ENCODE measurements around the gene TBC1D17. TPM values are rescaled to one million over a fixed set of nuclear protein-coding genes. Genes with fewer than 3 reads are reported as not detected.

Gene TBC1D17
- total RNA-seq, 1 donor from 2014 or later: 29.1 TPM

DNA sequence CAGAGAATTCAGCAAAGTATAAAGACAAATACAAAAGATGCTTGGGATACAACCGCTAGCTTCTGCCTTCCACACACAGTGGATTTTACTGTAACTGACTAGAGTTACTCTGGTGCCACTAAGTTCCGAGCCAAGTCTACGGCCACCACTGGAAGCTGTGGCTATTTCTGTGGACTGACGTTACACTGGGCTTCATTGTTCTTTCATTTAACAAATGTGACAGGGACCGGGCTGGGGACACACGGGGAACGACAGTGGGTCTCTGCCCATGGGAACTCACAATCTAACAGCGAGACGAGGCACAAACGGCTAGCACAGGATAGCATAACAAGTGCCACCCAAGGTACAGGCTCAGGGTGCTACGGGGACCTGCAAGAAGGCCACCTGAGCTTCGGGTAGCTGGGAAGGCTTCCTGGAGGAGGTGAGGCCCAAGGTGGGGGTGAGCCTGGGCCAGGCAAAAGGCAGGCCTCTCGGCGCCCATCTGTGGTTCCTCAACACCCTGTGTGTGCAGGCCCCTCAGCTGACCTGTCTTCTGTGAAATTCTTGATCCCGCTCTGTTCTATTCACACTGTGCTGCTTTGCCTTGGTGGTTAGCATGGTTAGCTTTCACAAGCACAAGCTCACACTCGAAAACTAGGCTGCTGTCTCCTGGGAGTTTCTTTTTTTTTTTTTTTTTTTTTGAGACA is 29.5 kb downstream of the TBC1D17 start:
- no peak overlapping the region for H3K4me3 Mint-ChIP-seq (ENCODE audit: unreplicated experiment)
- H3K9me3 ChIP-seq (ENCODE audit: insufficient read depth, low read depth, low read length): no peaks in the 10 kb centered on the region
- no peak overlapping the region for H3K9ac ChIP-seq (ENCODE audit: low read length)
- no peak overlapping the region for H3K4me3 ChIP-seq (ENCODE audit: insufficient read depth, low read depth, low read length)
- H3K36me3 Mint-ChIP-seq (ENCODE audit: low read depth, unreplicated experiment): peaks cover 17% of the 10 kb centered on the region
- H3K4me1 ChIP-seq (ENCODE audit: insufficient read depth, low read length): no peaks in the 10 kb centered on the region
- H3K4me2 ChIP-seq (ENCODE audit: low read length): no peak overlapping the region
- peaks cover 48% of the 10 kb centered on the region for H4K20me1 ChIP-seq (ENCODE audit: insufficient read depth, low read length)
- H3K79me2 ChIP-seq (ENCODE audit: insufficient read depth, low read length): peaks cover 21% of the 10 kb centered on the region
- no peaks in the 10 kb centered on the region for H3K27me3 Mint-ChIP-seq (ENCODE audit: low read depth, unreplicated experiment)
- no peak overlapping the region for H2AFZ ChIP-seq (ENCODE audit: low read depth, low read length)
- H3K27ac Mint-ChIP-seq (ENCODE audit: unreplicated experiment): no peak overlapping the region
- H3K9me3 Mint-ChIP-seq (ENCODE audit: unreplicated experiment): no peaks in the 10 kb centered on the region
- no peak for TF ChIP-seq EZH2 (IDR thresholded peaks at IDR 0.05; ENCODE audit: insufficient read depth, low read length)
- TF ChIP-seq, protein P1, sequence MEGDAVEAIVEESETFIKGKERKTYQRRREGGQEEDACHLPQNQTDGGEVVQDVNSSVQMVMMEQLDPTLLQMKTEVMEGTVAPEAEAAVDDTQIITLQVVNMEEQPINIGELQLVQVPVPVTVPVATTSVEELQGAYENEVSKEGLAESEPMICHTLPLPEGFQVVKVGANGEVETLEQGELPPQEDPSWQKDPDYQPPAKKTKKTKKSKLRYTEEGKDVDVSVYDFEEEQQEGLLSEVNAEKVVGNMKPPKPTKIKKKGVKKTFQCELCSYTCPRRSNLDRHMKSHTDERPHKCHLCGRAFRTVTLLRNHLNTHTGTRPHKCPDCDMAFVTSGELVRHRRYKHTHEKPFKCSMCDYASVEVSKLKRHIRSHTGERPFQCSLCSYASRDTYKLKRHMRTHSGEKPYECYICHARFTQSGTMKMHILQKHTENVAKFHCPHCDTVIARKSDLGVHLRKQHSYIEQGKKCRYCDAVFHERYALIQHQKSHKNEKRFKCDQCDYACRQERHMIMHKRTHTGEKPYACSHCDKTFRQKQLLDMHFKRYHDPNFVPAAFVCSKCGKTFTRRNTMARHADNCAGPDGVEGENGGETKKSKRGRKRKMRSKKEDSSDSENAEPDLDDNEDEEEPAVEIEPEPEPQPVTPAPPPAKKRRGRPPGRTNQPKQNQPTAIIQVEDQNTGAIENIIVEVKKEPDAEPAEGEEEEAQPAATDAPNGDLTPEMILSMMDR (IDR thresholded peaks at IDR 0.05; ENCODE audit: insufficient read depth, low read depth, low read length): no peak
- no peak for FAIRE-seq
- DNase-seq (ENCODE audit: low read depth): no peak
- H3K36me3 ChIP-seq (ENCODE audit: insufficient read depth, low read length): peaks cover 8% of the 10 kb centered on the region
- H3K4me1 Mint-ChIP-seq (ENCODE audit: low read depth, unreplicated experiment): peaks cover 10% of the 10 kb centered on the region
- H3K27me3 ChIP-seq (ENCODE audit: insufficient read depth, low read length): no peaks in the 10 kb centered on the region
- H3K27ac ChIP-seq (ENCODE audit: low read depth, low read length): no peak overlapping the region

DNA sequence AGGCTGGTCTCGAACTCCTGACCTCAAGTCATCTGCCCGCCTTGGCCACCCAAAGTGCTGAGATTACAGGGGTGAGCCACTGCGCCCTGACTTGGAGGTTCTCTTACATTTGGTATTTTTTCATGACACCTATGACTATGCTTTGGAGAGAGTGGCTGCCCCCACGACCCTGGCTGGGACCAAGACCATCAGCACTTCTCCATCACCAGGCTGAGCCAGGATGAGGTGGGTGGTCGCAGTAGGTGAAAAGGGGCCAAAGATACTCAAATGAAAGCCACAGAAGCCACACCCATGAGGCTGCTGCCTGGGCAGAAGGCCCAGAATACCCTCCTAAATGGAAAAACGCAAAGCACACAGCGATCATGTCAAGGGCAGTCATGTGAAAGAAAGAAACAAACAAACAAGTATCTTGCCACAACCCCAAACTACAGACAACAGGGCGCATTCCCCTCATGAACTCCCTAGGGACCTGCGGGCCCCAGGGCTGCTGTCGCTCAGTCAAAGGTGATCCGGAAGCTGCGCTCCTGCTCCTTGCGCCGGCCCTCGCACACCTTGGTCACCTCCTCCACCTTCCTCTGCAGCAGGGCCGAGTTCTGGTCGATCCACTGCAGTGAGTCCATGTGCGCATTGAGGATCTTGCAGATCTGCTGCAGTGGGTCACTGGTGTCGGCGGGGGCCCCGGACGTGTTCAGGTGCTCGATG is 30.4 kb downstream of the TBC1D17 start:
- H3K36me3 ChIP-seq (ENCODE audit: insufficient read depth, low read length): peaks cover 8% of the 10 kb centered on the region
- H3K4me2 ChIP-seq (ENCODE audit: low read length): no peak overlapping the region
- H3K9me3 Mint-ChIP-seq (ENCODE audit: unreplicated experiment): no peaks in the 10 kb centered on the region
- H3K4me3 Mint-ChIP-seq (ENCODE audit: unreplicated experiment): no peak overlapping the region
- no peaks in the 10 kb centered on the region for H3K27me3 ChIP-seq (ENCODE audit: insufficient read depth, low read length)
- no peak overlapping the region for H3K27ac ChIP-seq (ENCODE audit: low read depth, low read length)
- DNase-seq (ENCODE audit: low read depth): no peak
- no peak overlapping the region for H2AFZ ChIP-seq (ENCODE audit: low read depth, low read length)
- H3K36me3 Mint-ChIP-seq (ENCODE audit: low read depth, unreplicated experiment): peaks cover 17% of the 10 kb centered on the region
- no peak overlapping the region for H3K27ac Mint-ChIP-seq (ENCODE audit: unreplicated experiment)
- no peaks in the 10 kb centered on the region for H3K27me3 Mint-ChIP-seq (ENCODE audit: low read depth, unreplicated experiment)
- H3K9me3 ChIP-seq (ENCODE audit: insufficient read depth, low read depth, low read length): no peaks in the 10 kb centered on the region
- H4K20me1 ChIP-seq (ENCODE audit: insufficient read depth, low read length): peaks cover 50% of the 10 kb centered on the region
- H3K79me2 ChIP-seq (ENCODE audit: insufficient read depth, low read length): peaks cover 26% of the 10 kb centered on the region
- TF ChIP-seq, protein P1 (IDR thresholded peaks at IDR 0.05; ENCODE audit: insufficient read depth, low read depth, low read length): no peak
- no peak for TF ChIP-seq EZH2 (IDR thresholded peaks at IDR 0.05; ENCODE audit: insufficient read depth, low read length)
- H3K4me3 ChIP-seq (ENCODE audit: insufficient read depth, low read depth, low read length): no peak overlapping the region
- no peak for FAIRE-seq
- no peaks in the 10 kb centered on the region for H3K4me1 ChIP-seq (ENCODE audit: insufficient read depth, low read length)
- no peak overlapping the region for H3K9ac ChIP-seq (ENCODE audit: low read length)
- peaks cover 10% of the 10 kb centered on the region for H3K4me1 Mint-ChIP-seq (ENCODE audit: low read depth, unreplicated experiment)
